ENCODE data around the gene CHRNB1.

The CHRNB1 gene

GRCh38 chr17:7459961-7460545 is 15.2 kb downstream of the CHRNB1 start:
- DNase-seq, result no peak
- no peak overlapping the region for H3K27ac ChIP-seq
- no peaks in the 10 kb centered on the region for H3K27me3 ChIP-seq (ENCODE audit: insufficient read depth, low read depth, severe bottlenecking)
- TF ChIP-seq, protein P1, sequence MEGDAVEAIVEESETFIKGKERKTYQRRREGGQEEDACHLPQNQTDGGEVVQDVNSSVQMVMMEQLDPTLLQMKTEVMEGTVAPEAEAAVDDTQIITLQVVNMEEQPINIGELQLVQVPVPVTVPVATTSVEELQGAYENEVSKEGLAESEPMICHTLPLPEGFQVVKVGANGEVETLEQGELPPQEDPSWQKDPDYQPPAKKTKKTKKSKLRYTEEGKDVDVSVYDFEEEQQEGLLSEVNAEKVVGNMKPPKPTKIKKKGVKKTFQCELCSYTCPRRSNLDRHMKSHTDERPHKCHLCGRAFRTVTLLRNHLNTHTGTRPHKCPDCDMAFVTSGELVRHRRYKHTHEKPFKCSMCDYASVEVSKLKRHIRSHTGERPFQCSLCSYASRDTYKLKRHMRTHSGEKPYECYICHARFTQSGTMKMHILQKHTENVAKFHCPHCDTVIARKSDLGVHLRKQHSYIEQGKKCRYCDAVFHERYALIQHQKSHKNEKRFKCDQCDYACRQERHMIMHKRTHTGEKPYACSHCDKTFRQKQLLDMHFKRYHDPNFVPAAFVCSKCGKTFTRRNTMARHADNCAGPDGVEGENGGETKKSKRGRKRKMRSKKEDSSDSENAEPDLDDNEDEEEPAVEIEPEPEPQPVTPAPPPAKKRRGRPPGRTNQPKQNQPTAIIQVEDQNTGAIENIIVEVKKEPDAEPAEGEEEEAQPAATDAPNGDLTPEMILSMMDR (IDR thresholded peaks at IDR 0.05; ENCODE audit: low read depth, low read length), result no peak
- H3K4me3 ChIP-seq (ENCODE audit: low read depth, low read length), result no peak overlapping the region
- no peaks in the 10 kb centered on the region for H3K9me3 ChIP-seq (ENCODE audit: severe bottlenecking)
- H3K36me3 ChIP-seq, result peaks cover 21% of the 10 kb centered on the region

GRCh38 chr17:7460850-7461660 is 16.2 kb downstream of the CHRNB1 start:
- no peaks in the 10 kb centered on the region for H3K9me3 ChIP-seq (ENCODE audit: severe bottlenecking)
- H3K4me3 ChIP-seq (ENCODE audit: low read depth, low read length), result no peak overlapping the region
- peaks cover 24% of the 10 kb centered on the region for H3K36me3 ChIP-seq
- no peaks in the 10 kb centered on the region for H3K27me3 ChIP-seq (ENCODE audit: insufficient read depth, low read depth, severe bottlenecking)
- H3K27ac ChIP-seq, result no peak overlapping the region
- TF ChIP-seq, protein P1 (IDR thresholded peaks at IDR 0.05; ENCODE audit: low read depth, low read length), result no peak
- DNase-seq, result no peak

DNA sequence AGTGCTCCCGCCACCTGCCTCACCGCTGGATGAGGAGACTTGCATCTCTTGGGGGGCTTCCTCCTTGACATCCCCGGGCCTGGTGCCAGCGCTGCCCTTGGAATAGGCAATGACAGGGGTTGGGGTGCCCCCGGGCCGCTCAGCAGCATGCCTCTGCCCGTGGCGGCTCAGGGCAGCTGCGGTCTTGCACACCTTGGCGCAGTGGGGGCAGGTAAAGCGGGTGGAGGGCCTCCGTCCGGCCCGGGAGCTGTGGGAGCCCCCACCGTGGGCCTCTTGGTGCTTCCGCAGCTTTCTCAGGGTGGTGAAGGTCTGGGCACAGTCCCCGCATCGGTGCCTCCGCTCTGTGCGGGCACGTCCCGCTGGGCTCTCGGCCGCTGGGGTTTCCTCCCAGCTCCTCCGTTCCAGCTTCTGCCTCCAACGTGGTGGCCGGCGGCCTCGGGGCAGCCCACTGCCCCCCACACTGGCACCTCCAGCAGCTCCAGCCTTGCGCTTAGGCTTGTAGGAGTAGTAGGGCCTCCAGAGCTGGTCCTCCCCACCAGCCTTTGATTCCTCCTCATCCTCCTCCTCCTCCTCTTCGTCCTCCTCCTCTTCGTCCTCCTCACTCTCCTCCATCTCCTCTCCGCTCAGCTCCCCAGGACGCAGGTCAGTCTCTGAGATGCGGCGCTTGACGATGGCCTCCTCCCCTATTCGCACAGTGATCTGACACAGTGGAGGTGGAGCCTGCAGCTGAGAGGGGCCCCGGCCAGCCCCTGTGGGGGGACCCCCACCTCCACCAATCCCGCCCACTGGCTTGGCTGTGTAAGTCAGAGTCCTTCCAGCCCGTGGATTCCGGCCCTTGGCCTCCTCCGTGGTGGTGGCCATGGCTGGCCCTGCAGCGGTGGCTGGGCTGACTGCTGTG is 17.9 kb downstream of the CHRNB1 start:
- Histone ChIP-seq H3K36me3 (peaks cover 29% of the 10 kb centered on the region), H3K27ac (no peak overlapping the region), H3K4me3 (ENCODE audit: low read depth, low read length) (no peak overlapping the region), H3K9me3 (ENCODE audit: severe bottlenecking) (no peaks in the 10 kb centered on the region), H3K27me3 (ENCODE audit: insufficient read depth, low read depth, severe bottlenecking) (no peaks in the 10 kb centered on the region)
- no peak for DNase-seq
- TF ChIP-seq, protein P1 (IDR thresholded peaks at IDR 0.05; ENCODE audit: low read depth, low read length), result no peak

DNA sequence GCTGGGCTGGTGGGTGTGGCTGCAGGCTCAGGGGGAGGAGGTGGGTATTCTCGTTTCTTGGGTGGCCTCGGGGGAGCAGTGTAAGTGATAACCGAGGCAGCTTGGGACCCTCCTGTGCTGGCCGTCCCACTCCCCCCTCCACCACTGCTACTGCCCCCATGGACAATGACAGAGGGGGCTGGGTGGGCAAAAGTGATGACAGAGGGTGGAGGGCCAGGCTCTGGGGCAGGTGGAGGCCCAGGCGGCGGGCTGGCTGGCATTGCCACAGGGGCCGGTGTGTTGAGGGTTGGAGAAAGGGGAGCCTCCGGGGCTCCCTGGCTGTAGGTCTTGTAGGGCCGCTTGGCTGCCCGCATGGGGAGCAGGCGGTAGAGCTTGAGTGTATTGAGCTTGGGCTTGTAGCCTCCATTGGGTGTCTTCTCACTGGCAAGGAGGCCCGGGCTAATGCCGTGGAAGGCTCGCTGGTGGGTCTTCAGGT is 18.5 kb downstream of the CHRNB1 start:
- no peaks in the 10 kb centered on the region for H3K9me3 ChIP-seq (ENCODE audit: severe bottlenecking)
- no peak for DNase-seq
- TF ChIP-seq, protein P1 (IDR thresholded peaks at IDR 0.05; ENCODE audit: low read depth, low read length), result no peak
- H3K4me3 ChIP-seq (ENCODE audit: low read depth, low read length), result no peak overlapping the region
- H3K36me3 ChIP-seq, result peaks cover 29% of the 10 kb centered on the region
- H3K27ac ChIP-seq, result no peak overlapping the region
- no peaks in the 10 kb centered on the region for H3K27me3 ChIP-seq (ENCODE audit: insufficient read depth, low read depth, severe bottlenecking)

DNA sequence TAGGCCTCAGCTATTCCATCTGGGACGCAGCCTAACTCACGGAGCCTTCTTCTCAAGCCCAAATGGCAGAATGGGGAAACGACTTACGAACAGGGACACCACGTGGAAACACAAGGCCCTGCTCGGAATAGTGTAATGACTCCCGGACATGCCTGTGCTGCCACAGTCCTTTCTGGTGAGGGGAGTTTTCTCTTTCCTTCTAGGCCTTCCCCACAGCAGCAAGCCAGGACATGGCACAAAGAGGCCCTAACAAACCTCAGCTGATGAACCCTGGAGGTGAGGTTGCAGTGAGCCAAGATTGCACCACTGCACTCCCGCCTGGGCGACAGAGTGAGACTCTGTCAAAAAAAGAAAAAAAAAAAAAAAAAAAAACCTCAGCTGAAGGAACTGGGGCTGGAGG is 19.2 kb downstream of the CHRNB1 start:
- TF ChIP-seq, protein P1 (IDR thresholded peaks at IDR 0.05; ENCODE audit: low read depth, low read length), result no peak
- DNase-seq, result no peak
- H3K27me3 ChIP-seq (ENCODE audit: insufficient read depth, low read depth, severe bottlenecking), result no peaks in the 10 kb centered on the region

More for the DNA sequence above, 19.2 kb downstream of the CHRNB1 start:
- Histone ChIP-seq H3K9me3 (ENCODE audit: severe bottlenecking) (no peaks in the 10 kb centered on the region), H3K27ac (no peak overlapping the region), H3K4me3 (ENCODE audit: low read depth, low read length) (no peak overlapping the region), H3K36me3 (peaks cover 29% of the 10 kb centered on the region)

Measured in WERI-Rb-1 (cell line).